HG03196 (cell line): ENCODE results near the gene KIZ.

ENCODE experiments used
- ATAC-seq: cut with Tn5 transposase; IDR thresholded peaks from one replicate; pipeline ENCODE4 v1.9.1; 2021; ENCODE audit not compliant: unreplicated experiment

Gene KIZ

DNA sequence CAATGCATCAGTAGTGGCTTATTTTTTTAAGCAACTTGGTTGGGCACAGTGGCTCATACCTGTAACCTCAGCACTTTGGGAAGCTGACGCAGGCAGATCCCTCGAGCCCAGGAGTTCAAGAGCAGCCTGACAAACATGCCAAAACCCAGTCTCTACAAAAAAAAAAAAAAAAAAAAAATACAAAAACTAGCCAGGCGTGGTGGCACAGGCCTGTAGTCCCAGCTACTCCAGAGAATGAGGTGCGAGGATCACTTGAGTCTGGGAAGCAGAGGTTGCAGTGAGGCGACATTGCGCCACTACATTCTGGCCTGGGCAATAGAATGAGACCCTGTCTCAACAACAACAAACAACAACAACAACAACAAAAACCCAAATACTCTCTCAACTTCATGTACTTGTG lies 132.5 kb downstream of the KIZ start:
- ATAC-seq: no peak

DNA sequence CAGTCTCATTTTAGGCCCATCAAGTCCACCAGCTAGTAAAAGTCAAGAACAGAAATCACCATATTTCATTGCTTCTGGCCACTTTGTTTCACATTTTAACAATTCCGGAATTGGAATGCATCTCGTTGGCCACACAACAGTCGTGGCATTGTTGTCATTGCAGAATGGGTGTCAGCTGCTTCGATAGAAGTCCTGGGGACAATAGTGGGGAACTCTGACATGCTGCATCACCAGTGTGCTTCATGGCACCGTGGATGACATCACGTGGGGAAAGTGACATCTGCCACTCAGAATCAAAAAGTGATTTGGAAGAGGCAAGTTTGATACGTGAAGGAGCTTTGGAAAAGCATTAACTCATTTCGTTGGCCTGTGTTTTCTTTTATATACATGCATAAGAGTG lies 133.5 kb downstream of the KIZ start:
- ATAC-seq: no peak

DNA sequence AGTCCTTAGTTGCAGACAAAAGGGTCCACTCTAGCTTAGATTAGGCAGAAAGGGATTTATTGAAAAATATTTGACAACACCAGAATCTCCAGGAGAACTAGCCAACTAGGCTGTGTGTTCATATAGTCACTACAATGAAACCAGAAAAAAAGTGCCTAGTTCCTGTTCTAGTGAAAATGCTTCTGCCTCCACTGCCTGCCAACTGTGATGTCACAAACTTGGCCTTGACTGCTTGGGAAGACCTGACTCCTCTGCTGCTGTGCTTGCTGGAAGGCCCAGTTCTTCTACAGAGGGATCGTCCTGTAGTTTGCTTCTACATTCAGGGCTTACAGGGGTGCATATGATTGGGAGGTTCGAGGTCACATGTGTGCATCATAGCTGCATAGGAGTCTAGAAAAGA lies 136.9 kb downstream of the KIZ start:
- no peak for ATAC-seq

DNA sequence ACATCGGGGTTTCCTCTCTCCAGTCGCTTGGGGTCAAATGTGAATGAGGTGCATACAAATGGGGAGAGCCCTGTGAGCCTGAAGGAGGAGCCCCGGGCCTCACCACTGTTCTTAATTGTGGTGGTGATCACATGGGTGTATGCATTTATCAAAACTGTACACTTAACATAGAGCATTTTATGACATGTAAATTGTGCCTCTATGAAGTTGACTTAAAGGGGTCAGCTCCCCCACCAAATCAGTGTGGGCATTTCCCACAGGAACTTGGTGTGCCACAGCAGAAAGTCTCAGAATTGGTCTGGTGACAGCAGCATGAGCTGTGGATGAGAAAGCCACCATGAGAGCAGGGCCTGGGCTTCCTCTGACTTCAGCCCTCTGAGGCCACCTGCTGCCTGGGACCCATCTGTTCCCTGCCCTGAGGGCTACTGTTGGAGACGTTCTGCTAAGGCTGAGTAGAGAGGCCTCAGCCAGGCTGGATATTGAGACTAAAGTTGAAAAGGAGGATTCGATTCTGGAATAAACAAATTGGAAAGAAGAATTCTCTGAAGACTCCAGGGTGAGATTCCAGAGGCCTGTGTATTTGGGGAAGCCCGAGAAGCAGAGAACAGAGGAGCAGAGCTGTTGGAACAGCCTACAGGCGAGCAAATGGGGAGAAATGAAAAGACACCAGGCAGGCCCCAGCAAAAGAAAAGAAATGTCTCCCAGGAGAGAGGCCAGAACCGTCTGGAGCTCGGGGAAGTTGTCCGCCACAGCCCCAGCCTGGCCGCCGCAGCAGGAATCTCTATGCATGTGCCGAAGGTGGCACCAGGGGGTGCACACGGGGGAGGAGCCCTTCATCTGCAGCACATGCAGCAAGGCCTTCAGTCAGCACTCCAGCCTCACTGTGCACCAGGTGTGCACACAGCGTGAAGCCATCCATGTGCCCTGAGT lies 139.6 kb downstream of the KIZ start:
- no peak for ATAC-seq

DNA sequence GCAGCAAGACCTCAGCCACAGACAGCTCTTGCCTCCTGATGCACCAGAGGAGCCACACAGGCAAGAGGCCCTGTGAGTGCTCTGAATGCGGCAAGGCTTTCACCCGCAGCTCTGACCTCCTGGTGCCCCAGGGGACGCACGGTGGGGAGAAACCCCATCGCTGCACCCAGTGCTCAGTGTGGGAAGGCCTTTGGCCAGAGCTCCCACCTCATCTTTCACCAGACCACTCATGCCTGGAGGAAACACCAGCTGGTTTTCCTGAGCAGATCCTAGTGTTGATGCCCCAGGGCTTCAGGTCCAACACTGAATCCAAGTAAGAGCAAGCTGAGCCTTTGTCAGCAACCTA lies 140.3 kb downstream of the KIZ start:
- no peak for ATAC-seq

DNA sequence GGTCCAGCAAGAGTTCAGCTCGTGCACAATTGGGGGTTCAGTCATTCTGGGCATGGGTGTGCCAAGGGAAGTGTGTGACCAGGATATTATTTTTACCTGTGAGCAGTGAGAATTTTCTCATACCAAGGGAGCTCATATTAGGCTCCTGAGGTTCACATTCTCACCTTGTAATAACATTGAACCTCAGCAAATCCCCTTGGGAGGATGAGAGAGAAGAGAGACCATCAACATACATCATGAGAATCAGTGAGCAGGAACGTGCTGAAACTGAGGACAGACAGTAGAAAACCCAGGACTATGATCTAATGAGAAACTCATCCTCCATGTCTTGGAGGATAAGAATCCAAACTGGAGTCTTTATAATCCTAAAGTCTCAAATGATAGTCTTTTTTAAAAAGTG lies 143.9 kb downstream of the KIZ start:
- no peak for ATAC-seq

DNA sequence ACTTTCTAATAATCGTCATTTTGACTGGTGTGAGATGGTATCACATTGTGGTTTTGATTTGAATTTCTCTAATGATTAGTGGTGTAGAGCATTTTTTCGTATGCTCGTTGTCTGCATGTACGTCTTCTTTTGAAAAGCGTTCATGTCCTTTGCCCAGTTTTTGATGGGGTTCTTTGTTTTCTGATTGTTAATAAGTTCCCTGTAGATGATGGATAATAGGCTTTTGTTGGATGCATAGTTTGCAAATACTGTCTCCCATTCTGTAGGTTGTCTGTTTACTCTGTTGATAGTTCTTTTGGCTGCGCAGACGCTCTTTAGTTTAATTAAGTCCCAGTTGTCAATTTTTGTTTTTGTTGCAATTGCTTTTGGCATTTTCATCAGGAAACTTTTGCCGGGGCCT lies 144.9 kb downstream of the KIZ start:
- no peak for ATAC-seq

DNA sequence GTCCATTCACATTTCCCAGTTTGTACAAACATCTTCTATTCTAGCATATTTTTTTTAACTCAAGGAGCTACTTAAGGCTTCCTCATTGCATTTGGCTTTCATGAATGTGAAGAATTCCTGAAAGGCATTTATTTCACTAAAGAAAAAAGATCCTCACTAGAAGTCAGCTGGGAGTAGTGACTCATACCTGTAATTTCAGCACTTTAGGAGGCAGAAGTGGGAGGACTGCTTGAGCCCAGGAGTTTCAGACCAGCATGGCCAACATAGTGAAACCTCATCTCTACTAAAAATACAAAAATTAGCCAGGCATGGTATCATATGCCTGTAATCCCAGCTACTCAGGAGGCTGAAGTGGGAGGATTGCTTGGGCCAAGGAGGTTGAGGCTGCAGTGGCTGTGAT lies 146.4 kb downstream of the KIZ start:
- no peak for ATAC-seq

DNA sequence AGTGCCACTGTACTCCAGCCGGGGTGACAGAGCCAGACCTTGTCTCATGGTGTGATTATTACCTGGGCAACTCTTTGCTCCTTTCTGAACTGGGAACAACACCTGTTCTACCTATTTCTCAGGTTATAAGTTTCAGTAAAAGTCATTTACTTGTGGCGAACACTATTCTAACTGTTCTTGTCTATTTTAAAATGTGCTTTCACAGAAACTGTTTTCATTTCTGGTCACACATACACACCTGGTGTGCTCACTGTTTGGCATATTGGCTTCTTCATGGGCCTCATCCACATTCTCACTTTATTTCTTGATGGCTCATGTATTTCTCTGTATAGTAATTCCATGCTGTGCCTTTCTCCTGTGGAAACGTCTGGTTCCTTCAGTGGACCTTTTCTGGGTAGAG lies 146.8 kb downstream of the KIZ start:
- no peak for ATAC-seq

DNA sequence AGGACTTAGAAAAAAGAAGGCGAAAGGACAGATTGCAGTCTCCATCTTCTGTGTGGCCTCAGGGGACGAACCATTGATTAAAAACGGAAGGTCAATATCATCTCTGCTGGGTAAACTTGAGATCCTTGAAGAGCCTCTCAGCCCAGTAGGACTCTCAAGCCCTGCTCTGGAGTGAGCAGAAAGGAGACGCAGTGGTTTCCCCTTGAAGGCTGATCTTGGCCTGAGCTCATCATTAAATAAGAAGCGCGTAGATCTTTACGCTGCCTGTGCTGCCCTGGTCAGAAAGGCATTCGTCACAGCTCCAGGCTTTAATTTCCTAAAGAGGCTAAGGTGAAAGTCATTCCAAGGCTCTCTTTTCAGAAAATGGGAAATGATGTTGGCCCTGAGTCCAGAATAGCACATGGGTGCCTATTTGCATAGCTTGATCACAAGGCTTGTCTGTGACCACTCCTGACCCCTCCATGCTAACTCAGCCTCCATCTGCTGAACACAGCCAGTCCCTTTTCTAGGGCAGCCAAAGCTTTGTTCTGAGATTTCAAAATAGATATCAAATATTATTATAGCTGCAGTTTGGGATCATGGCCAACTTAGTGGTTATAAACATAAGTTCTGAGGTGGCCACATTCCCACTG lies 148.0 kb downstream of the KIZ start:
- ATAC-seq: no peak

DNA sequence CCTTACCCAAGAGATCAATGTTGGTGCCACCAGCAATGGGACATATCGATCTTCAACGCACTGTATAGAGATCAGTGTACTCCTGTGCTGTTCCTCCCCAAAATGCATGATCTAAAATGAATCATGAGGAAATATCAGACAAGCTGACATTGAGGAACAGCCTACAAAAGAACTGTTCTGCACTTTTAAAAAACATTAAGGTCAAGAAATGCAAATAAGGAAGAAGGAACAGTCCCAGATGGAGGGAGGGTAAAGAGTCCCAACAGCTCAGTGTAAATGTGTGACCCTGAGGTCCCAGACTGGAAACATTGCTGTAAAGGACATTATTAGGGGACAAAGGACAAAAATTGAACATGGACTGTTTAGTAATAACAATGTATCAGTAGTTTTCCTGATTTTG lies 152.9 kb downstream of the KIZ start:
- ATAC-seq: no peak

DNA sequence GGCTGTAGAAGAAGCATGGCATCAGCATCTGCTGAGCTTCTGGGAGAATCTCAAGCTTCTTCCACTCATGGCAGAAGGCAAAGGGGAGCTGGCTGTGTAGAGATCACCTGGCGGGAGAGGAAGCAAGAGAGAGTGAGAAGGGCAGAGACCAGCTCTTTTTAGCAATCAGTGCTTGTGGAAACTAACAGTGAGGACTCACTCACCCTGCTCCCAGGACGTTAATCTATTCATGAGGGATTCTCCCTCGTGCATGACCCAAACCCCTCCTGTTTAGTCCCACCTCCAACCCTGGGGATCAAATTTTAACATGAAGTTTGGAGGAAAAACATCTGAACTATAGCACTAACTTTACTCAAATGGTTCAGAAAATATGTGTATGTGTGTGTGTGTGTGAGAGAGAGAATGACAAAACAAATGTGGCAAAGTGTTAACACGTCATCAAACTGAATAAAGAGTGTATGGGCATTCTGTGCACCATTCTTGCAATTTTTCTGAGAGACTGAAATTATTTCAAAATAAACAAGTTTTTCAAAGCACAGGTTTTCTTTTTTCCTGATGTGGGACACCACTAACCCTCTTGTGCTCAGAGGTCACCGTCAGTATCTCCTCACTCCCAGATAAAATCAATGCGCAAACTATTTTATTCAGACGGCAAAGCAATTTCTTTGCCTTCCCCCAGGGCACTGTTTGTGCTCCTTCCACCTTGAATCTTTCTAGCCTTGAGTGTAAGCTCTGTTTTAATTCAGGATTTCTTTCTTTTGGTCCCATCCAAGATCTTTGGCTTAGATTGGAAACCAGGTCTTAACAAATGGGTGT lies 154.0 kb downstream of the KIZ start:
- ATAC-seq: no peak

DNA sequence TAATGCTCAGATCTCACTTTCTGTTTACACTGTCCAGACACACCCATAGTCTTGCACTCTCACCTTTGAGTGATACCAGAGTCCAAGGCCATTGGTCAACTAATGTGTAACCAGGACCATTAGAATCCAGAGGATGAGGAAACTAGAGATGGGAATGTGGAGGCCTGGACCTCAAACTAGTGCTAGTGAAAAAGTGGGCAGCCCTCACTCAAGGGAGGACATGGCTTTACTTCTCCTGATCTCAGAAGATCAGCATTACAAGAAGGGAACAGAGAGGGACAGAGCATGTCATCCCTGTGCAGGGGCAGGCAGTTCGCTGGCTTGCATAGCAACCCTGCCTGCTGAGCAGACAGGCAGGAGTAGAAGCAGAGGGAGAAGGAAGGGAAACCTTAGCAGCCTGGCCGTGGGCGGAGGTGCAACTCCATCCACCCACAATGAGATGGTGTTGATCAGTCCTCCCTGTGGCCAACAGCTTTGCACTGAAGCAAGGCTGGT lies 154.7 kb downstream of the KIZ start:
- ATAC-seq: no peak

DNA sequence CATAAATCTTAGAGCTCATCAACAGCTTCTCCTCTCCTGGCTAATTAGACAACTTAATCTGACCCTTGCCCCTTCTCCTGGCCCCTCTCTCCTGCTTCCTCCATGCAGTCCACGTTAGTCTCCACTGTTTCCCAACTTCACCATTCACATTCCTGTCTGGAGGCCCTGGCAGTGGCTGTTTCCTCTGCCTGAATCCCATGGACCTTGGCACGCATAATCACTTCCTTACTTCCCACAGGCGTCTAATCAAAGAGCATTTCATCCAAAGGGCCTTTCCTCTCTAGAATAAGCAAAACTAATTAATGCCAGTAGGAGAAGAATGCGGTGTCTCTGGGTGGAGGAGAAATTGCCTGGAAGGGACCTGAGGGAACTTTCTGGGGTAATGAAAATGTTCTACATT lies 160.9 kb downstream of the KIZ start:
- no peak for ATAC-seq

DNA sequence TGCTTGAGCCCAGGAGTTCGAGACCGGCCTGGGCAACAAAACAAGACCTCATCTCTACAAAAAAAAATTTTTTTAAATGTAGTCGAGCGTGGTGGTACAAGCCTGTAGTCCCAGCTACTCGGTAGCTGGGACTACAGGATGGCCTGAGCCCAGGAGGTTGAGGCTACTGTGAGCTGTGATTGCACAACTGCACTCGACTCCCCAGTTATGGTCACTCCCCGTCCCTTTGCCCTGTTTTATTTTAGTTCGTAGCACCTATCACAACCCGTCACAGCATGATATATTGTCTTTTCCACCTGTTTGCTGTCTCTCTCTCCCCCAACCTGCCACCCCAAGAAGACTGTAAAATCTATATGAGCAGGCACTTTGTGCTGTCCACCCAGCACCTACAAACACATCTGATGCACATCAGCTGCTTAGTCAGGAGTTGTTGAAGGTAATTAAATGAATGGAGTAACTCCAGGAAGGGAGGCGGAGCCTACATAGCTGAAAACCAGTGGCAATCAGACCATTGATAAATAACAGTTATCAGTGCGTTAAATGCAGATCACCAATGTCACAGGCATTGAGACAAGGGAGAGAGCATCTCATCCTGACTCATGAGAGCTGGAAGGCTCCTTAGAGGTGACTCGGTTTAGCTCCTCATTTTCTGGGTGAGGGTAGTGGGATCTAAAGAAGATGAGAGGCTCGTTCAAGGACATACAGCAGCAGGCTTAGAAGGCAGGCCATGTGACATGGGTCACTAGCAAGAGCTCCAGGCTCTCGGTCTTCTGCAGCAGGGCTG lies 162.9 kb downstream of the KIZ start:
- no peak for ATAC-seq

DNA sequence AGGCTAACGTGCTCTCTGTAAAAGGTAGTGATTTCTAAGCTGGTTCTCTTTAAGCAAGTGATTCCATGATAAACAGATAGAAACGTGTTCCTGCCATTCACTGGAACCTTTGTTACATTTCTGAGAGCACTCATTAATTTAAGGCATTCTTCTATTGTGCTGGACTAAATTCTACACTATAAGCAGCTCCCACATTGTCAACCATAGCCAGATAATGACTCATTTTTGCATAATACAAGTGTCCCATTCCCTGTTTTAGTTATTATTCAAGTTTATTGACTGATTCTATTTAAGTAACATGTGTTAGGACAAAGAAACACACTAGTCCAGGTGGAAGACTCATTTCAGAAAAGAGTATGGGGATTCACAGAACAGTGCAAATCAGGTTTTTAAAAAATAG lies 163.8 kb downstream of the KIZ start:
- no peak for ATAC-seq

DNA sequence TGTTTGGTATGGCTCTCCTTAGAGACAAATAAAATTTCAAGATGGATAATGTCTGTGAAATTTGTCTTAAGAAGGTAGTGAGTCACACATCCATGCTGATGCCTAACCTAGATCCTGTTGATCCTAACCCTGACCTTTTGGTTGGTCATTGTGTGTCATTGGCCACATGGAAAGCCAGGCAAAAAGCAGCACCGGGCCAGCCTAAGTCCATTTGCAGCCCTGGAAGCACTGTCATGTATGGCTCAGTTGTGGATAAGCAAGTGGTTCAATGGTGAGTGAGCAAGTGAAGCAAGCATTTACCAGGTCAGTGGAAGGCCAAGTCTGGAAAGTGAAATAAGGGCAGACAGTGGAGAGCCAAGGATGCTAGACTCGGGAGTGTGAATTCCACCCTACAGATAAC lies 165.1 kb downstream of the KIZ start:
- ATAC-seq: no peak

DNA sequence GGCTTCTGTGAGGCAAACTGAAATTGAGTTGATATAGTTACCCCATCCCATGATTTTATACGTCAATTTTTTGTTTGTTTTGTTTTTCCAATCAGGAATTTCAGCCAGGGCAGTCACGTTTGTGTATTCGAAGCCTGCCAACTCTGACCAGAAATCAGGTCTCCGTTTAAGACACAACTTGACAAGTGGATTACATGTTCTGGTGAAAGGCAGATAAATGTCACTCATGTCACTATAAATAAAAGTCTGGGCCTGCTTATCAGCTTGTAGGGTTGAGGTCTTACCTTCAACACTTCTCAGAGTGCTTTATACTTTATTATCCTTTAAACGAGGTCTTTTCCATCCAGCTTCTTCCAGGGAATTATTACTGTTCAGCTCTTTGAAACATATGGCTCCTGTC lies 168.9 kb downstream of the KIZ start:
- ATAC-seq: no peak
